GM18519 (cell line): ENCODE data around the gene PPP2R2B.

Experiments
- ATAC-seq: cut with Tn5 transposase; IDR thresholded peaks from one replicate; pipeline ENCODE4 v1.9.1; 2021; ENCODE audit warnings: mild to moderate bottlenecking, moderate library complexity; ENCODE audit not compliant: unreplicated experiment, low FRiP score

Gene PPP2R2B

DNA sequence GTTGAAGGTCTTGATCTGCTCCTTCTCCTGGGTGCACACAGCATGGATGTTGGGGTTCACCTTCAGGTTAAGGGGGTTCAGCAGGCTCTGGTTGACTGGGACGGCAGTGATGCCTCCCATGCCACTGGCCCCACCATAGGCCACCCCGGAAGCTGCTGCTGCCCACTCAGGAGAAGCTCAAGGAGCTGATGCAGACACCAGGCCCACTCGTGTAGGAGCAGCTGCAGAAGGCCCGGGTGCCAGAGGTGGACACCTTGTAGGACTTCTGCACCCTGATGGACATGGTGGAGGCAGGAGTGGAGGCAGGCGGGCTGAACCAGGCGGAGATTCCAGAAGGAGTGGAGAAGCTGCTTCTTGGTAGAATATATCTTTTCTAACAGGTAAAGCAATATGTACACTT is 171.2 kb downstream of the PPP2R2B start:
- ATAC-seq = no peak

GRCh38 chr5:146706321-146706972 is 172.1 kb downstream of the PPP2R2B start:
- no peak for ATAC-seq

- ATAC-seq = no peak
Observed at GRCh38 chr5:146704949-146705665, 173.4 kb downstream of the PPP2R2B start.

DNA sequence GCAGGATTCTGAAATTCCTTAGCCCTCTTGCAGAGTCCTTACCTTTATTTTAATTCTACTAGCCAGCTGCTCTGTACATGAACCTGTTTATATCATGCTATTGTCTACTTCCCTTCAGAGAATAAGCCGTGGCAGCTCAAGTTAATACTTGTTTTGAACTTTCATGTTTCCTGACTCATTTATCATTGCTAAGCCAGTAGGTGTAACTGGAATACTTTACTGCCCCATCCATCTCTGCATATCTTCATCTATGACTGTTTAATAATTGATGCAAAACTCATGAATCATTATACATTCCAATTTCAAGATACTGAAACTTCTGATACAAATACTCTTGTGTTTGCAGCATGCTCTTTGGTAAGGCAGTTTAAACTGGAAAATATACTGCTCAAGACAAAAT is 174.7 kb downstream of the PPP2R2B start:
- ATAC-seq = no peak

GRCh38 chr5:146703499-146703898 is 175.1 kb downstream of the PPP2R2B start:
- ATAC-seq = no peak

DNA sequence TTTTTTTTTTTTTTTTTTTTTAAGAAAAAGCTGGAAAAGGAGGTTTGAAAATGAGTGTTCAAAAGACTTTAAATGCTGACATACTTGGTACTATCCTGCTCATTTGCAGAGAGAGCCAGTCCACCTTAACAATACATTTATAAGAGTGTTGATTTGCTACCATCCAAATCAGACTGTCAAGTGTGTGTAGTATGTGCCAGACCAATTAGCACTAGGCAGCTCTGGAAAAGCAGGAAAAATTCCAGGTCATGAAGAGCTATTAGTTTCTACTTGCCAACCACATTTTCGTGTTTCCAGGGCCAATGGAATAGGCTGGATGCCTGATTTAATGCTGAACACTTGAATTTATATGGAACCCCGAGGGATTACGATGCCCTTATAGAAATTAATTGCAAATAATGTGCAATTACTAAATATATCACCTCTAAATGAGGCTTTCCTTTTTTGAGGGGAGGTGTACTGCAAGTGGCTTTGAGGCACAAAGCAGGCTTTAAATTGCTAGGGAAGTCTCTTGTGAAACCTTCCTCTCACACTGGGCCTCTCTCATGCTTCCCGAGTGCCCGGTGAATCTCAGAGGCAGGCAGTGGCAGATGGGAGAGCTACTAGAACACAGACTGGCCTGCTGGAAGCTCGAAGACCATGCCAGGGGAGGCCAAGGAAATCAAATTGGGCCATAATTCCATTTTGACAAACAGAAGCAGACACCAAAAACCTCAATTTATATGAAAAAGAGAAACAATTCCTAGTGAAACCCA is 178.7 kb downstream of the PPP2R2B start:
- ATAC-seq = no peak

- no peak for ATAC-seq
Observed at GRCh38 chr5:146699138-146699537, 179.4 kb downstream of the PPP2R2B start.

DNA sequence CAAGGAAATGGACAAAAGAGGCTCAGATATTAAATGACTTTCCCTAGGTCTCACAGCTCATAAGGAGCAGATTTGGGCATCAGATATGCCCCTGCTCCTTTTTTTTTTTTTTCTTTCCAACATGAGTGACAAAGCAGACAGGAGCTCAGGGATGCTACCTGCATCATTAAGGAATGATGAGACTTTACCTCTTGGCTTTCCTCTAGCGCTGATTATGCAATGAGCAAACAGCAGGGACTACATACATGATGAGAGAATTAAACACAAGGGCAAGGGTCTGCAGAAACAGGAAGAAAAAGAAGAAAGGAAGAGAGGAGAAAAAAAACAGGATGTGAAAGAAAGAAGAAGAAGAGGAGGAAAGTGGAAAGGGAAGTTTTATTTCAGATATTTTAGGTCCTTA is 179.9 kb downstream of the PPP2R2B start:
- no peak for ATAC-seq

- ATAC-seq = no peak
Observed at GRCh38 chr5:146697211-146697610, 181.3 kb downstream of the PPP2R2B start.

DNA sequence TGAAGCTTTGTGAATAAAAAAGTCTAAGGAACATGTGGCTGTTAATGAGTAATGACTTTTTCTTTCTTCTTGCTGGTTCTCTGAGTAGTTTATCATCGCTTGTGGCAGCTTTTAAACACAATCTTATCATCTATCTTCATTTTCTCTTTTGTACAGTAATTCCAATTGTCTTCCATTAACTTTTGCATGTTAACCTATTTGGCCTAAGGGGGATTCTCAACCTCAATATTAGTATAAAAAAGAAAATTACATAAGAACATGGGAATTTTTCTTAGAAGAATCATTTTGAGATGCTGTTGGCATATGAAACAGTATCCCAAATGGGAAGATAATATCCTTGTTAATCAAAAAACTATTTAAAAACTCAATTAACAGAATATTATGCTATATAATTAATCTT is 182.9 kb downstream of the PPP2R2B start:
- no peak for ATAC-seq

GRCh38 chr5:146690880-146691355 is 187.6 kb downstream of the PPP2R2B start:
- ATAC-seq = no peak

DNA sequence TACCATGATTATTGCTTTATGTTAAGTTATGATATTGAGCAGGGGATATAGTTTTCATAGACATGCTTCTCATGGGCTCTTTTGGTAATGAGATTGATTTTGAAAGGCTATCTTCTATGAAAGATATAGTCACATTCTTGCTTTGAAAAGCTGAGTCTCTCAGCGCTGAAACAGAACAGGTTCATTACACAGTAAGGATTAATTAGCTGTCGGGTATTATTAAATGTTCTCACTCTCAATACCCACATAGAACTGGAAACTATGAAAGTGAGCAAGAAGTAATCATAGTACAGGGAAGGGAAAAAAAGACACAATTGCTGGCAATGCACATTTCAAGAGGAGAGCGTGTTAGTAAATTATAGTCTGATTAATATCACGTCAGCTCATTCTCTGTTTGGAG is 190.9 kb downstream of the PPP2R2B start:
- no peak for ATAC-seq

DNA sequence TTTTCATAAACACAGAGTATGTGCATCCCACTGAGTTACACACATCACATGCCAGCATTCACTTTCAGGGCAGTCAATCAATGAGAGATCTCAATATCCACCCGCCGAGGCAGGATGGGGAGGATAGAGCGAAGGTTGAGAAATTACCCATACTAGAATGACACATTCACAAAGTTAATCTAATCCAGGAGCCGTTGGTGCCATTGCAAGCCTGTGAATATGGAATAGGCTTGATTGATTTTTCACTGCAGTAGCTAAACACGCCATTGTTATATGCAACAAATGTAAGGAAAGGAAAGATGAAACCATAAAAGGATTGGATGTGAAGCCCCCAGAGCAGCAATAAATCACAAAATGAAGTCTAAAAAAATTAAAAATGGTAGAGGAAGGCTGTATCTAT is 194.7 kb downstream of the PPP2R2B start:
- no peak for ATAC-seq

- ATAC-seq = no peak
Observed at GRCh38 chr5:146682899-146683532, 195.5 kb downstream of the PPP2R2B start.

GRCh38 chr5:146681585-146682105 is 196.9 kb downstream of the PPP2R2B start:
- no peak for ATAC-seq

DNA sequence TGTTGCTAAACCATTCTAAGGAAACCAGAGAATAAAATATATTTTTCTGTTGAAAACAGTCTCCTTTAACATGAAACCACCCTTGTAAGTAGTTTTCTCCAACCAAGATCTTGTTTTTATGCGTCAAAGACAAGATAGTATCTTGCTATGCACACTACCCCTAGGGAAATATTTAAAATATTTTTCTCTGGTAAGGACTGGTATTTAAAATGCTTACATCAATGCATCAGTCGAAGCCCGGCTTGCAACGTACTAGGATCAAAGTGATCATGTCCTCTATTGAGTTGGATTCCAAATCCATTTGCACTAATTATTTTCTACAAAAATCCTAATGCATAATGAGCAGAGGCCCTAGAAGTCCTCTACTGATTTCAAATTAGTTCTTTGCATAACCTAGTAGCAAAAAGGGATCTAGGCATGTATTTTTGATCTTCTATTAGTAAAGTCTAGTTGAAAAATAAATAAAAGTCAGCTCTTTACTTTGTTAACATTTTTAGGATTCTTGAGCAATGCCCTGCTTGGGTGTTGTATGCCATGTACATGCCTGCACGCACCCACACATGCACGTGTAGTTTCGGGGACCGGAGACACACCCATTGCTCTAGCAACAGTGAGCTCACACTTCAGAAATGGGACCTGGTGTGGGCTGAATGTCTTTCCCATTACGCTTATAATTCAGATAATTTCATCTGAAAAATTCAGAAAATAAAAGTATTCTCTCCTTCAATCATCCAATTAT is 197.5 kb downstream of the PPP2R2B start:
- ATAC-seq = no peak

- no peak for ATAC-seq
Observed at GRCh38 chr5:146675636-146676035, 202.9 kb downstream of the PPP2R2B start.

DNA sequence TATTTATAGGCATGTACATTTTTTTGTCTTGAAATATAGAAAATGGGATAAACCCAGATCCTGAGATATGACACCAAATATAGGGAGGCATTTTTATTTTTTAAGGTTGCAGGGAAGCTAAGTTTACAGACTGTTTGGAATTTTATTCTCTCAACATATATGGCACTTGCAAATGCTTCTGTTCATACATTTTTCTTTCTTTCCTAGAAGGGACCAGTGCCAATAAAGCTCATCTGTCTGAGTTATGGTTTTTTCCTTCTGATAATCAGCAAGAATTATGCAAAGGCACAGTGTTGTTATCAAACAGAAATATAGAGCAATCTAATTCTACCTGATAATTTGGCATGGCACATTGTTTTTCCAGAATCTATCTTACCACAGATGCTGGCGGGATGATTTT is 205.7 kb downstream of the PPP2R2B start:
- ATAC-seq = no peak

DNA sequence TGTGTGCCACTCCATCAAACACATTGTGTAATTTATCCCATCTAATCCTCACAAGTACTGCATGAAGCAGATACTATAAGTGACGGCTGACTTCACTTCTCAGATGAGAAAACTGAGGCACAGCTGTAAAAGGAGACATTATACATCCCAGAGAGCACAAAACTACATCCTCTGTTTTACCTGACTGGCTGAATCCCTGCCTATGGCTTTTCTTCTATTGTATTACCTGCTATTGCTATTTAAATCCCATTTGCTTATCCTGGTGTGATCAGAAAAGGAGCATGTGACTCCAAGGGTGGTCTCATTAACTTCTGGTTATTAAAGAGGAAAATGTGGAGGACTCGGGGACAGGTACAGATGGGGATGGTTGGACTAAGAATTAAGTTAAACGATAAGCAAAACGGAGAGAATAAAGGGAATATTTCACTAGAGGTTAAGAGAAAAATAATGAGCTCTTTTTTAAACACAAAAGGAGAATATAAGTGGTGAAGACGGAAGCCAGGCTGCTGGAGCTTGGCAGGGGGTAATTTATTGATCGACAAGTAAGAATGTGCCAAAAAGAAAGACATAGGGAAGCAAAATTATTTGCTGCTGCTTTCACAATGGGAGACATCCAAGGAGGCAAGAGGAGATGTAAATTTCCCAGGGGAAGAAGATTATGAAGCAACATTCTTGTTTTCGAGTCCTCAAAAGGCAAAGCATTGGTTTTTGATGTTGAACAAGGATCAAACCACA is 206.8 kb downstream of the PPP2R2B start:
- ATAC-seq = no peak
